Calu3 (cell line): ENCODE data around the gene NDUFB2. TPM values are rescaled to one million over a fixed set of nuclear protein-coding genes. Genes with fewer than 3 reads are reported as not detected.

Experiments
- Bru-seq: library from RNA; stranded (reverse); fragments of 400-500 nt; gene quantifications from one replicate; lab custom pipeline; 2021; lab: Mats Ljungman, UMichigan
- BruChase-seq, 2 experiments: library from RNA; stranded (reverse); fragments of 400-500 nt; gene quantifications; one replicate each; lab custom pipeline; 2021; lab: Mats Ljungman, UMichigan
- BruUV-seq: library from RNA; stranded (reverse); fragments of 400-500 nt; replicated peaks from 2 replicates; lab custom pipeline; 2021; lab: Mats Ljungman, UMichigan
- CTCF ChIA-PET: fragments of 300-600 bp; sonication (Branson Sonifier 250); formaldehyde crosslinking; loops from one replicate; lab custom pipeline; 2022; ENCODE audit warnings: antibody characterized with exemption; lab: Charles Lee
- DNase-seq: peaks from one replicate; pipeline ENCODE4 v3.0.0; 2022
- H3K27ac Mint-ChIP-seq: one replicate; pipeline ENCODE4 v1.8.0; 2022; ENCODE audit warnings: mixed read lengths; ENCODE audit not compliant: unreplicated experiment
- H3K27me3 Mint-ChIP-seq: one replicate; pipeline ENCODE4 v1.8.0; 2022; ENCODE audit warnings: mixed read lengths; ENCODE audit not compliant: unreplicated experiment
- H3K36me3 Mint-ChIP-seq: one replicate; pipeline ENCODE4 v1.8.0; 2022; ENCODE audit warnings: mild to moderate bottlenecking, moderate library complexity, mixed read lengths; ENCODE audit not compliant: insufficient read depth, unreplicated experiment
- H3K4me1 Mint-ChIP-seq: one replicate; pipeline ENCODE4 v1.8.0; 2022; ENCODE audit warnings: mild to moderate bottlenecking, low read depth, mixed read lengths; ENCODE audit not compliant: unreplicated experiment
- H3K4me3 Mint-ChIP-seq: one replicate; pipeline ENCODE4 v1.8.0; 2022; ENCODE audit warnings: mild to moderate bottlenecking, low read depth, moderate library complexity, mixed read lengths; ENCODE audit not compliant: unreplicated experiment
- H3K9me3 Mint-ChIP-seq: one replicate; pipeline ENCODE4 v1.8.0; 2022; ENCODE audit warnings: low read depth, mixed read lengths; ENCODE audit not compliant: unreplicated experiment
- intact Hi-C: fragments of 100-400 bp; cut with micrococcal nuclease; formaldehyde crosslinking; loops from one replicate; pipeline ENCODE4 v1.10.0; 2022; ENCODE audit not compliant: unreplicated experiment
- long read RNA-seq: library from polyadenylated mRNA; stranded (forward); transcript quantifications from one replicate; pipeline ENCODE4 v2.0.0, GENCODE V29; 2022
- total RNA-seq: library from RNA; stranded (reverse); gene quantifications from 2 replicates; pipeline ENCODE4 v1.2.3, GENCODE V29; 2022
- TF ChIP-seq, protein P1 (sequence below): fragments of 200-600 bp; IDR thresholded peaks from one replicate; pipeline ENCODE4 v1.8.0; 2022; ENCODE audit warnings: antibody characterized with exemption; ENCODE audit not compliant: unreplicated experiment

Gene NDUFB2
- 128 and 132 TPM in 2 replicates for total RNA-seq
- Bru-seq, nascent RNA, result percentile 61 among the genes with signal in this experiment
- BruChase-seq, experiment 1, labeled RNA remaining after a 6-hour chase, result percentile 59 among the genes with signal in this experiment
- BruChase-seq, experiment 2, labeled RNA remaining after a 2-hour chase, result percentile 59 among the genes with signal in this experiment
- long read RNA-seq, transcript NDUFB2-214 (3 exons, 665 nt), result minor isoform, 5 of 311 reads
- long read RNA-seq, transcript NDUFB2-201 (4 exons, 504 nt), result major isoform, 292 of 311 reads
- long read RNA-seq, partial matches to known transcripts, result 0 of 311 reads
- long read RNA-seq, other reads (novel, unspliced or antisense), result 8 of 311 reads

GRCh38 chr7:140696680-140697446 lies at the start of gene NDUFB2:
TSS of gene NDUFB2 (plus strand) at chr7:140696708. CDS start at chr7:140696745, 37 bp downstream.
- TF ChIP-seq, protein P1, sequence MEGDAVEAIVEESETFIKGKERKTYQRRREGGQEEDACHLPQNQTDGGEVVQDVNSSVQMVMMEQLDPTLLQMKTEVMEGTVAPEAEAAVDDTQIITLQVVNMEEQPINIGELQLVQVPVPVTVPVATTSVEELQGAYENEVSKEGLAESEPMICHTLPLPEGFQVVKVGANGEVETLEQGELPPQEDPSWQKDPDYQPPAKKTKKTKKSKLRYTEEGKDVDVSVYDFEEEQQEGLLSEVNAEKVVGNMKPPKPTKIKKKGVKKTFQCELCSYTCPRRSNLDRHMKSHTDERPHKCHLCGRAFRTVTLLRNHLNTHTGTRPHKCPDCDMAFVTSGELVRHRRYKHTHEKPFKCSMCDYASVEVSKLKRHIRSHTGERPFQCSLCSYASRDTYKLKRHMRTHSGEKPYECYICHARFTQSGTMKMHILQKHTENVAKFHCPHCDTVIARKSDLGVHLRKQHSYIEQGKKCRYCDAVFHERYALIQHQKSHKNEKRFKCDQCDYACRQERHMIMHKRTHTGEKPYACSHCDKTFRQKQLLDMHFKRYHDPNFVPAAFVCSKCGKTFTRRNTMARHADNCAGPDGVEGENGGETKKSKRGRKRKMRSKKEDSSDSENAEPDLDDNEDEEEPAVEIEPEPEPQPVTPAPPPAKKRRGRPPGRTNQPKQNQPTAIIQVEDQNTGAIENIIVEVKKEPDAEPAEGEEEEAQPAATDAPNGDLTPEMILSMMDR, result no peak
- peak; percentile 92 for DNase-seq
- Mint-ChIP-seq H3K27me3 (no peaks in the 10 kb centered on the region), H3K4me3 (peak within 1 kb of the TSS; percentile 98), H3K9me3 (no peaks in the 10 kb centered on the region), H3K4me1 (peaks cover 24% of the 10 kb centered on the region), H3K27ac (peak within 1 kb of the TSS; percentile 95), H3K36me3 (peaks cover 32% of the 10 kb centered on the region)
- no TSS peak for BruUV-seq
- CTCF ChIA-PET, result interaction anchor here (0.7 kb wide), 1 partner anchor 279 kb away, joined by 4 read pairs; no protein-coding TSS in a partner anchor
- intact Hi-C loops, result loop anchor here (10.0 kb wide), 1 partner anchor 228 kb away; the partner anchor contains the start of gene BRAF

DNA sequence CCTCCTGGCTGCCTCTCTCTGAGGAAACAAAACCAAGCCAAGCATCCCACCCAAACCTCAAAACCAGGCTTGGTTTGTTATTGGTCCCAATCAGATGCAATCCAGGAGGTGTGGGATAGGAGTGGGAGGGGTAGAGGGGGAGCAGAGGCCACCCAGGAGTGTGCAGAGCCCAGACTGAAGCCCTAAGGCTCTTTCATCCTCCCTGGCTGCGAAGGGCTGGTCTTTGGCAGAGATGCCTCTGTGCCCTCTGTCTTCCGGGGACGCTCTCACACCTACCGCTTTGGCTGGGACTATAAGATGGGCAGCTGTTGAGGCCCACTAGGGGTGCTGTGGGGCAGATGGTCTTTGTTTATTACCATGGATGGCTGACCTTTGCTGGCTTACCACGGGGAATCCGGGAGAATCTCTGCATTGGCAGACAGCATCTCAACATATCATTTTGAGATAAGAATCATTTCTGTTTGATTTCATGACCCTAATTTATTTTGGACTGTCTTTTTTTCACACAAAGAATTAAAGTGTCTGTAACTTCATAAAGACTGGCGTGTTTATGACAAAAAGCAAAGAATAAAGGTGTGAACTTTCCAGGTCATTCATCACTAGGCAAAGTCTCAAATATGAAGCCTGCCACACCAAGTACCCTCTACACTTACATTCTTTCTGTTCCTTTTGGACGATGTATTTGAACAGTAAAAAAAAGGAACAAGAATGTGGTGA lies 49.4 kb upstream of the NDUFB2 start:
- CTCF ChIA-PET, result interaction anchor here (0.6 to 1.2 kb wide), 3 partner anchors 12 to 169 kb away, joined by 3 to 4 read pairs (median 4); no protein-coding TSS in a partner anchor
- Mint-ChIP-seq H3K4me1 (peaks cover 8% of the 10 kb centered on the region), H3K36me3 (no peaks in the 10 kb centered on the region), H3K4me3 (no peak overlapping the region), H3K9me3 (no peaks in the 10 kb centered on the region), H3K27me3 (peaks cover 17% of the 10 kb centered on the region), H3K27ac (no peak overlapping the region)
- DNase-seq, result peak; percentile 52
- intact Hi-C loops, result no loop called here
- TF ChIP-seq, protein P1, result peak; percentile 45
- BruUV-seq, result no TSS peak

DNA sequence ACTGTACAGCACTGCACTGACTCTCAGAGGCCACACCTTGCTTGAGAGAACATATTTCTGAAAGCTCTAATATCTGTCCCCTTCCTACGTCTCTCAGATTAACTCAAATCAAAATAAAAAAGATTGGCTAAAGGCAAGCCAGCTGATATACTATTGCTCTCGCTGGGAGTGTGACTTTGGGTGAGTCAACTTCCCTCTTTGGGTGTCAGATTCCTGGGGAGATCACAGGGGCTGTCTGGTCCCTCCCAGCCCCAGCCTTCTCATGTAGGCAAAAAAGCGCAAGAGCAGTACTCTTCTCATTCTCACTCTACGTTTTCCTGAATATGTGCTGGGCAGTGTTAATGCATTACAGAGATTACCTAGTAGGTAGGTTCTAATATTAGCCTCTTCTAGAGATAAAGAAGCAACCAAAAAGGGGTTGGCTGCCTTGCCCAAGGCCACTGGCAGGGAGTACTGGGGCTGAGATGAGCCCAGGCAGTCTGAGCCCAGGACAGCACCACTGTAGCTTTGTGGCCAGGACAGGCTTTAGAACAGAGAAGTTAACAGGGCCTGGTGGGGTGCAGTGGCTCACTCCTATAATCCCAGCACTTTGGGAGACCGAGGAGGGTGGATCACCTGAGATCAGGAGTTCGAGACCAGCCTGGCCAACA lies 46.8 kb upstream of the NDUFB2 start:
- CTCF ChIA-PET, result interaction anchor here (1.1 kb wide), 1 partner anchor 132 kb away, joined by 3 read pairs; no protein-coding TSS in a partner anchor
- TF ChIP-seq, protein P1, result no peak
- no peak overlapping the region for H3K4me3 Mint-ChIP-seq
- no peaks in the 10 kb centered on the region for H3K36me3 Mint-ChIP-seq
- H3K4me1 Mint-ChIP-seq, result peaks cover 14% of the 10 kb centered on the region
- BruUV-seq, result no TSS peak
- no peak overlapping the region for H3K27ac Mint-ChIP-seq
- intact Hi-C loops, result no loop called here
- no peaks in the 10 kb centered on the region for H3K27me3 Mint-ChIP-seq
- no peaks in the 10 kb centered on the region for H3K9me3 Mint-ChIP-seq
- no peak for DNase-seq
